ENCODE results near the gene DUSP15. TPM values are rescaled to one million over a fixed set of nuclear protein-coding genes. Genes with fewer than 3 reads are reported as not detected.

The DUSP15 gene
- total and polyA plus RNA-seq, 8 donors, result 0.45 to 4.7 (median 2.9) TPM; not detected in 3

GRCh38 chr20:31856516-31856915 lies 13.8 kb downstream of the DUSP15 start:
- Histone ChIP-seq H3K27me3 (peaks cover 0 to 87% (median 10%) of the 10 kb centered on the region in 3 donors), H3K4me1 (peaks cover 11 to 23% (median 20%) of the 10 kb centered on the region in 4 donors), H3K27ac (no peak overlapping the region), H3K9me3 (no peaks in the 10 kb centered on the region), H3K4me3 (no peak overlapping the region), H3K36me3 (no peaks in the 10 kb centered on the region)
- no peak for TF ChIP-seq EP300 (IDR thresholded peaks at IDR 0.05)
- TF ChIP-seq, protein P1, sequence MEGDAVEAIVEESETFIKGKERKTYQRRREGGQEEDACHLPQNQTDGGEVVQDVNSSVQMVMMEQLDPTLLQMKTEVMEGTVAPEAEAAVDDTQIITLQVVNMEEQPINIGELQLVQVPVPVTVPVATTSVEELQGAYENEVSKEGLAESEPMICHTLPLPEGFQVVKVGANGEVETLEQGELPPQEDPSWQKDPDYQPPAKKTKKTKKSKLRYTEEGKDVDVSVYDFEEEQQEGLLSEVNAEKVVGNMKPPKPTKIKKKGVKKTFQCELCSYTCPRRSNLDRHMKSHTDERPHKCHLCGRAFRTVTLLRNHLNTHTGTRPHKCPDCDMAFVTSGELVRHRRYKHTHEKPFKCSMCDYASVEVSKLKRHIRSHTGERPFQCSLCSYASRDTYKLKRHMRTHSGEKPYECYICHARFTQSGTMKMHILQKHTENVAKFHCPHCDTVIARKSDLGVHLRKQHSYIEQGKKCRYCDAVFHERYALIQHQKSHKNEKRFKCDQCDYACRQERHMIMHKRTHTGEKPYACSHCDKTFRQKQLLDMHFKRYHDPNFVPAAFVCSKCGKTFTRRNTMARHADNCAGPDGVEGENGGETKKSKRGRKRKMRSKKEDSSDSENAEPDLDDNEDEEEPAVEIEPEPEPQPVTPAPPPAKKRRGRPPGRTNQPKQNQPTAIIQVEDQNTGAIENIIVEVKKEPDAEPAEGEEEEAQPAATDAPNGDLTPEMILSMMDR (IDR thresholded peaks at IDR 0.05), result no peak
- TF ChIP-seq POLR2A (IDR thresholded peaks at IDR 0.05), result no peak
- no peak for TF ChIP-seq POLR2AphosphoS5 (IDR thresholded peaks at IDR 0.05)
- WGBS, 5 donors, result 57 to 73% (median 64%) methylated on average over 3 of the region's 3 CpGs
- intact Hi-C loops (cut with DNase I; ENCODE audit: low total_unique reads), result no loop called here
- no peak for DNase-seq

DNA sequence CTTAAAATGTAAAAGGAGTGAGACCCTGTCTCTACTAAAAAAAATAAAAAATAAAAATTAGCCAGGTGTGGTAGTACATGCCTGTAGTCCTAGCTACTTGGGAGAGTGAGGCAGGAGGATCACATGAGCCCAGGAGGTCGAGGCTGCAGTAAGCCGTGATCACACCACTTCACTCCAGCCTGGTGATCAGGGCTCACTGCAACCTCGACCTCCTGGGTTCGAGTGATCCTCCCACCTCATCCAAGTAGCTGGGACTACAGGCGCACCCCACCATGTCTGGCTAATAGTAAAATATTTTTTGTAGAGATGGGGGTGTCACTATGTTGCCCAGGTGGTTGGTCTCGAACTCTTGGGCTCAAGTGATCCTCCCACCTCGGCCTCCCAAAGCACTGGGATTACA lies 16.8 kb downstream of the DUSP15 start:
- Histone ChIP-seq H3K9me3 (no peaks in the 10 kb centered on the region), H3K27ac (no peak overlapping the region), H3K27me3 (peaks cover 0 to 87% (median 8%) of the 10 kb centered on the region in 3 donors), H3K4me1 (peaks cover 4 to 14% (median 13%) of the 10 kb centered on the region in 4 donors), H3K4me3 (no peak overlapping the region), H3K36me3 (no peaks in the 10 kb centered on the region)
- no peak for TF ChIP-seq POLR2A (IDR thresholded peaks at IDR 0.05)
- TF ChIP-seq, protein P1 (IDR thresholded peaks at IDR 0.05), result no peak
- TF ChIP-seq EP300 (IDR thresholded peaks at IDR 0.05), result no peak
- TF ChIP-seq POLR2AphosphoS5 (IDR thresholded peaks at IDR 0.05), result no peak
- DNase-seq, result no peak
- 61 to 78% (median 76%) methylated on average over 7 of the region's 7 CpGs for WGBS, 5 donors
- intact Hi-C loops (cut with DNase I; ENCODE audit: low total_unique reads), result loop anchor here (5.0 kb wide), 1 partner anchor 99 kb away; the partner anchor contains the start of gene PDRG1

- no peak overlapping the region for H3K27ac ChIP-seq
- no peaks in the 10 kb centered on the region for H3K36me3 ChIP-seq
- peaks cover 4 to 14% (median 13%) of the 10 kb centered on the region in 4 donors for H3K4me1 ChIP-seq
- WGBS, 5 donors, result 66 to 75% (median 71%) methylated on average over 10 to 11 of the region's 11 CpGs
- peaks cover 0 to 70% (median 8%) of the 10 kb centered on the region in 3 donors for H3K27me3 ChIP-seq
- no peaks in the 10 kb centered on the region for H3K9me3 ChIP-seq
- no peak for TF ChIP-seq EP300 (IDR thresholded peaks at IDR 0.05)
- no peak for TF ChIP-seq POLR2AphosphoS5 (IDR thresholded peaks at IDR 0.05)
- no peak overlapping the region for H3K4me3 ChIP-seq
- no peak for DNase-seq
- intact Hi-C loops (cut with DNase I; ENCODE audit: low total_unique reads), result loop anchor here (5.0 kb wide), 1 partner anchor 101 kb away; the partner anchor contains the start of gene PDRG1
Observed at GRCh38 chr20:31851240-31851955, 18.9 kb downstream of the DUSP15 start.

GRCh38 chr20:31849306-31849930 lies 20.9 kb downstream of the DUSP15 start:
- H3K4me3 ChIP-seq, result no peak overlapping the region
- no peak overlapping the region for H3K27ac ChIP-seq
- no peaks in the 10 kb centered on the region for H3K36me3 ChIP-seq
- peak; percentile 57 to 85 for DNase-seq
- intact Hi-C loops (cut with DNase I; ENCODE audit: low total_unique reads), result no loop called here
- no peaks in the 10 kb centered on the region for H3K9me3 ChIP-seq
- TF ChIP-seq POLR2A (IDR thresholded peaks at IDR 0.05) (no peak), EP300 (IDR thresholded peaks at IDR 0.05) (no peak), POLR2AphosphoS5 (IDR thresholded peaks at IDR 0.05) (no peak)
- TF ChIP-seq, protein P1 (IDR thresholded peaks at IDR 0.05), result peak in 1 of 7 experiments; percentile 15
- 16 to 36% (median 29%) methylated on average over 9 to 45 of the region's 45 CpGs for WGBS, 5 donors
- H3K4me1 ChIP-seq, result peaks cover 4 to 20% (median 14%) of the 10 kb centered on the region in 4 donors
- peaks cover 0 to 55% (median 8%) of the 10 kb centered on the region in 3 donors for H3K27me3 ChIP-seq
